OCI-LY7 (cell line): Measurements from ENCODE around the gene HTR2C.

Source experiments
- CTCF ChIP-seq: fragments of 200-600 bp; sonication (generic); conservative IDR thresholded peaks from 2 replicates; pipeline ENCODE4 v1.5.1; 2014; ENCODE audit warnings: mild to moderate bottlenecking, antibody characterized with exemption, low read length, moderate library complexity, mixed read lengths
- EZH2phosphoT487 ChIP-seq: fragments of 200-600 bp; sonication (generic); IDR thresholded peaks from 2 replicates; pipeline ENCODE4 v1.6.1; 2018; ENCODE audit warnings: low read depth, borderline replicate concordance, mild to moderate bottlenecking, mixed run types, antibody characterized with exemption, low read length, moderate library complexity, mixed read lengths

GRCh38 chrX:114903618-114904017 lies 319.7 kb downstream of the HTR2C start:
- TF ChIP-seq CTCF (no peak), EZH2phosphoT487 (no peak)
